CD4-positive, alpha-beta T cell treated with Interleukin-1 beta for 1 hour (primary cell): ENCODE data around the gene AP1G2.
A peak's percentile ranks its signal among the peaks of the same experiment; 100 is the strongest.

Experiments
- DNase-seq, 2 donors: peaks; one replicate each; pipeline ENCODE4 v3.0.0-alpha.2; 2020 to 2022

AP1G2 gene

DNA sequence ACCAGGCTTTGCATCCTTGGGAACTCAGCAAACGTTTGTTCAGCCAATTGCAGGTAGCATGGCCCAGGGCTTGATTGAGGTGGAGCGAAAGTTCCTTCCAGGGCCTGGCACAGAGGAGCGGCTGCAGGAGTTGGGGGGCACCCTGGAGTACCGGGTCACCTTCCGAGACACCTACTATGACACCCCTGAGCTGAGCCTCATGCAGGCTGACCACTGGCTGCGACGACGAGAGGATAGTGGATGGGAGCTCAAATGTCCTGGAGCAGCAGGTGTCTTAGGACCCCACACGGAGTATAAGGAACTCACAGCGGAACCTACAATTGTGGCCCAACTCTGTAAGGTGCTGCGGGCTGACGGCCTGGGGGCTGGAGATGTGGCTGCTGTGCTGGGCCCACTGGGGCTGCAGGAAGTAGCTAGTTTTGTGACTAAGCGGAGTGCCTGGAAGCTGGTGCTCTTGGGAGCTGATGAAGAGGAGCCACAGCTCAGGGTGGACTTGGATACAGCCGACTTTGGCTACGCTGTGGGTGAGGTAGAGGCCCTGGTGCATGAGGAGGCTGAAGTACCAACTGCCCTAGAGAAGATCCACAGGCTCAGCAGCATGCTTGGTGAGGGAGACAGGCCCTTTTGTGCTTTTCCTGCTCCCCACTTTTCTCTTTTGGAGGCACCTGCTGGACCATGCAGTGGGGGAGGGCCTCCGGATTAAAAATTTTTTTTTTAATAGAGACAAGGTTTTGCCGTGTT, 10.7 kb downstream of the AP1G2 start:
- DNase-seq, result no peak

DNA sequence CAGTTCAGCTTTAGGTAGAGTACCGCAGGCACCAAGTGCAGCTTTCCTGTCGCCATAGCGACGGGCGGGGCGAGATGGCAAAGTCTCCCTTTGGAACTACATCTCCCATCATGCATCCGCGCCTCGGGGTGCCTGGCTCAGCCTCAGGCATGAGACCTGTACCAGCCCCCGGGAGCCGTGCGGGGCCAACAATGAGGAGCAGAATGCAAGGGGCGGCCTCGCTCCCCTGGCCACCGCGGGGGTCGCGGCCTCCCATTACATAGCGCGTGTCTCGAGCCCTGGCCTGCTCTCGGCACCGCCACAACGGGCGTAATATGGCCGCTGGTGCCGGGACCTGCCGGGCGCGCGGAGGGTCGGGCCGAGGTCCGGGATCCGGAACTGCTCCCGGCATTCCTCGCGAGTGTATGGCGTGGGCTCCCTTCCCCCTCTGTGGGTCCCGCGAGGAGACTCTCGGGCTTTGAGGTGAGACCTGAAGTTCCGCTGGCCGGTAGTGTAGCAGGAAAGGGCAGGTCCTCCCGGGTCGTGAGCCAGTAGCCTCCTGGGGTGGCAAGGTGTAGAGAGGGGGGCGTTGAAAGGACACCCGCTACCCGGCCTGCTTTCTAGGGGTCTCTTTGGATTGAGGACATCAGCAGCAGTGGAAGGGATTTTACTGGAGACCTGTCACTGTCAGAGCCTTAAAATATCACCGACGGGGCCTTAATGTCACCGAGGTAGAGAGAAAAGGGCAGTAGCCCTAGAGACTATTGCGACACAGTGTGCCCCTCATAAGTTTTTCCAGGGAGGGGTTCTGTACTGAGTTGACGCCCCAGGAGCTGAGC, 11.5 kb downstream of the AP1G2 start, which contains the start of gene THTPA:
Gene THTPA (plus strand): TSS at position 390 of the 818 bp plus-strand sequence. CDS start 487 bp downstream, outside the sequence.
- peak; percentile 93 for DNase-seq

DNA sequence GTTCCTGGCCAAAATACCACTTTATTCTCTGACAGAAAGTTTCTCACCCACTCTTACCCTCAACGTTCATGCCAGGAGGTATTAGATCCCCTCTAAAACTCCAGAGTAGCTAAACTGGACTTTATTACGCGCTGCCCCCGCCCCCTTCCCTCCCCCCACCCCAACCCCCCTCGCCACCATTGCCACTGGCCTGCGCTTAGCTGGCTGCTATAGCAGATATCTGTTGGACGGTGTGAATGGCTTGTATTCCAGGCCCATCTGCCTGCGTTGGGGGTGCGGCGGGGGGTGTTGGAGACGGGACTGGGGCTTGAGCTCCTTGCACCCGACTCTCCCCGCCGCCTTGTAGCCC, 12.1 kb downstream of the AP1G2 start:
- DNase-seq, result no peak

DNA sequence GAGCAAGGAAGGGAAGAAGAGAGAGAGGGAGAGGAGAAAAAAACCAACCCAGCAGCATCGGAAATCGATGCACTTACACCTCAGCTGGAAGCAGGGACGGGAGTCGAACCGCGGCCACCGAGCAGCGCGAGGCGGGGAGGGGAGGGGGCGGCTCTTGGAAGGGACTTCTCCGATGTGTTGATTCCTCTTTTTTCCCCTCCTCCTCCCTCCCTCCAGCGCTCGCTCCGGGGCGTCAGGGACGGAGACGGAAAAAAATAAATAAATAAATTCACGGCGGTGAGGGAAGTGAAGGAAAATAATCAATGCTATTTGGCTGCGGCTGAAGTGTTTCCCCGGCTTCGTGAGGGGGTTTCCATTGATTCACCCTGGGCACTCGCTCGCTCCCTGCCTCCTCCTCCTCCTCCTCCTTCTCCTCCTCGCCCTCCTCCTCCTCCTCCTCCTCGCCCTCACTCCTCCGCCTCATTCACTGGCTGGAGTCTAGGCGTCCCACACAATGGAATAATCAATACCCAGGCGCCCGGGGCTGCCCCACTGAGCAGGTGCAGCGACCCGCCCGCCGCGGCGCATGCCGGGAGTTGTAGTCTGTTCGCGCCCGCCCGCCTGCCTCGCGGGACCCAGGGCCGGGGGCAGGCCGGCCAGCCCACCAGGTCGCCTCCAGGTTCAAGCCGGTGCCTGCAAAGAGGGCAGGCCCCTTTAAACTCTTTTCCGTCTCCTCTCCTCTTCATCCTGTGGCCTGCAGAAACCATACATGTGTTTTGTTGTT, 16.1 kb downstream of the AP1G2 start, which contains the start of gene ZFHX2:
Gene ZFHX2 (minus strand): TSS at position 500 of the 763 bp plus-strand sequence. CDS start 16,440 bp downstream, outside the sequence.
- peak; percentile 67 to 79 for DNase-seq

GRCh38 chr14:23550812-23551265, 16.8 kb downstream of the AP1G2 start:
- no peak for DNase-seq

DNA sequence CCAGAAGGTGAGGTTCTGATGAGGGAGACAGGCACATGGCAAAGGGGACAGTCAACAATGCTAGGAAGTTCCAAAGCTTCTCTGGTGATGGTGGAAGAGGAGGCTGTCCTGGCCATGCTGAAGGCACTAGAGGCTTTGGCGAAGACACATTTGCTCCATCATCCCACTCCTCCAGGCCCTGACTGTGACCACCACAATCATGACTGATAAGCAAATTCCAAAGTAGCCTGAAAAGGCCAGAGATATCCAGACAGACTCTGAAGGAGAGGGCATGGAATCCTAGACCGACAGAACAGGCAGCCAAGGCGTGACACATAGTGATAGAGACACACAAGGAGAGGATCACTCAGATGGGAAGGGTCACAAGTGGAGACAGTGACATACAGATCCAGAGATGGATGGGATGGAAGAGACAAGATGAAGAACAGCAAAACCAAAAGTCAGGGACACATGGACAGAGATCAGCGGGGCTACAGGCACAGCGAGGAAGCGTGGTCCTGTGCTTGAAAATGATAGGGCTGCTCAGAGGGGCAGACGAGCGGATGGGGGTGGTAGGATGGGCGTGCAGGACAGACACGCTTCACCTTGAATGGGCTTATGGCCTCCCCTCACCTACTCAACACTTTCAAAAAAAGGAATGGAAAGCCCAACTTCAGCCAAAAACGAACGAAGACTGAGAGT, 17.3 kb downstream of the AP1G2 start:
- DNase-seq, result no peak

- DNase-seq, result no peak
Measured at GRCh38 chr14:23548351-23549318, 19.0 kb downstream of the AP1G2 start.

GRCh38 chr14:23547924-23548323, 19.7 kb downstream of the AP1G2 start:
- no peak for DNase-seq

GRCh38 chr14:23546450-23547035, 21.0 kb downstream of the AP1G2 start:
- no peak for DNase-seq

GRCh38 chr14:23545740-23546365, 21.7 kb downstream of the AP1G2 start:
- DNase-seq, result no peak

DNA sequence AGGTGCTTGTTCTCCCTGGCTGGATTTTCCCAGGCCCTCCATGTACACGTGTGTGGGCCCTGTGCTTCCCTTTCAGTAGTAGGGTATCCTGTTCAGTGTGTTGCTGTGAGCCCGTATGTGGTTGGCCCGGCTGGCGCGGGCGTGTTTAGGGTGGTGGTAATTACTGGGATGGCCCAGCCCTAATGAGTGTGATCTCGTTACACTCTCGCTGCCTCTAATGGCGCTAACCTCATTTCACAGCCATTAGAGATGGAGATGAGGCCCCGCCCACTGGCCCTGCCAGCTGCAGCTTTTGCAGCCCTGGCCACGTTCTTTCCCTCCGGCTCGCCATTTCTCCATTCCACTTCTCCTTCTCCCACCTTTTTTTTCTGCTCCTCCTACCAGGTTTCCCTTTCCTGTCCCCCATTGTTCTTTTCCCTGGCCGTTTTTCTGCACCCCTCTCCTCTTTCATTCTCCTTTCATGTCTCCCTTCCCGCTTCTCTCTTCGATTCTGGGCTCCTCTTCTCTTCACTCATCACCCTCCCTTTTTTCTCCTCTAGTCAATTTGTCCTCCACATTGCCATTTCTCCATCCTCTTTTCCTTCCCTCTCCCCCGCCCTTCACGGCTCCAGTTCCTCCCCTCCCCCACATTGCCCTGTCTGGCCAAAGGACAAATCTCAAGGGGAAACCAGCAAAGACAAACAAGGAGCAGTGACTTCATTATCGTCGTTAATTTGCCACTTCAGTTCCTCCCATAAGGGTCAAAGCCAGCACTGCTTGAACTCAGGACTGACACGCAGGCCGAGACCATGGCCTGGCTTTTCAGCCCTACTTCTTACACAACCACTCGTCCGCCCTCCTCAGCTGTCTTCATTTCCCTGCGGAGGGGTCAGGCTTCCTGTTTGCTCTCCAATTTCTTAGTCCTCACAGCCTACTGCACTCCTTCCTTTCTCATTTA, 22.8 kb downstream of the AP1G2 start:
- no peak for DNase-seq

DNA sequence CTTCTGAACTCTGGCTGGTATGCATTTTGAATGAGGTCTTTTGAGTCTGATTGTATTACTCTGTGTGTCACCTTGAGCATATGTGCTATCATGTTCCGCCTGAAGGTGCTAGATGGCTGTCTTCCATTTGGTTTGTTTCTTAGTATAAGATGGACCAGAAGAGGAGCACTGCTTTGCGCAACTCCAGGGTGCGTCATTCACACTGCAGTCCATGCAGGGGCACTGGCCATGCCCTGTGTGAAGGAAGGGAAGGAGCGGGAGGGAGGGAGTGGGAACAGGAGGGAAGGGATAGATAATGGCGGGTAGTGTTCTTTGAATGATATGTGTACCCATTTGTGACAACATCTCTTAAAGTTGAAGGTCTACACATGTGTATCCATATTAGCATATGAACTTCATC, 24.2 kb downstream of the AP1G2 start:
- DNase-seq, result no peak

GRCh38 chr14:23542261-23542660, 25.3 kb downstream of the AP1G2 start:
- DNase-seq, result no peak

DNA sequence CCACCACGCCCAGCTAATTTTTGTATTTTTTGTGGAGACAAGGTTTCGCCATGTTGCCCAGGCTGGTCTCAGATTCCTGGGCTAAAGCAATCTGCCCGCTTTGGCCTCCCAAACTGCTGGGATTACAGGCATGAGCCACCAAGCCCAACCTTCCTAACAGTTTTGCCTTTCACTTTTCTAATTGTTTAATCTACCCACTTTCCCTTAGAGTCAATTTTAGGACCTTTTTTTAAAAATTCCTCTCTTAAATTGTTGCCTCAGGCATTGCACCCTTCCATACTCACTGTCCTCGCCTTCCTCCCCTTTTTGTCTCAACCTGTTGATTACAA, 27.5 kb downstream of the AP1G2 start:
- DNase-seq, result no peak

- peak; percentile 15 to 57 for DNase-seq
Measured at GRCh38 chr14:23539248-23540140, 28.1 kb downstream of the AP1G2 start.

GRCh38 chr14:23538785-23539184, 28.8 kb downstream of the AP1G2 start:
- no peak for DNase-seq

DNA sequence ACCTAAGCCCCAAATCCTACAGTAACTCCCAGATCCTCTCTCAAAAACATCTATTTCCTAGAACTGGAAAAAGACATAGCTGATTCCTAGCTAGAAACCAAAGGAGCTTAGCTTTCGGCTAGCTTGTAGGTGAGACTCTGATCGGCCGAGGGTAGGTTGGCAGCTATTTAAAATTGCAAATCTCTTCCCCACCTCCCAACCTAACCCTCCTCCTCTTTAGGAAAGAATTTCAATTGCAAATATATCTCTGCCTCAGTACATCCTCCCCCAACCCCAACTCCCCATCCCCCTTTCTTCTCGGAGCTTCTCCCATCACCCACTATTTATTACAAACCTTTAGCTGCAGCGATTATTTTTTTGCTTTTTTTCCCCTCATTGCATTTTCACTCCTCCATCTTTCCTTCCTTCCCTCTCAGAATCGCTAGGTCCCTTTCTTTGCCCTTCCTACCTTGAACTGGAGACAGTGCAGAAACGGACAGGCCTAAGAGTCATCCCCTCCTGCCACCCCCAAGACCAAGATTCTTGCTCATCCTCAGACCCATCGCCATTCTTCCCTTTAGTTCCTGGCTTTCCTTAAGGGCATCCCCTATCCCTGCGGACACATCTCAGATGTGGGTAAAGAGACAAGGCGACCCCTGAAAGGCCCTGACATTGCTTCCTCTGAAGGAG, 29.4 kb downstream of the AP1G2 start:
- DNase-seq, result no peak
